ENCODE results near the gene FAM161A.

The FAM161A gene

GRCh38 chr2:61789807-61790602, 63.9 kb downstream of the FAM161A start:
- H3K27ac ChIP-seq, result no peak overlapping the region
- TF ChIP-seq, protein P1, sequence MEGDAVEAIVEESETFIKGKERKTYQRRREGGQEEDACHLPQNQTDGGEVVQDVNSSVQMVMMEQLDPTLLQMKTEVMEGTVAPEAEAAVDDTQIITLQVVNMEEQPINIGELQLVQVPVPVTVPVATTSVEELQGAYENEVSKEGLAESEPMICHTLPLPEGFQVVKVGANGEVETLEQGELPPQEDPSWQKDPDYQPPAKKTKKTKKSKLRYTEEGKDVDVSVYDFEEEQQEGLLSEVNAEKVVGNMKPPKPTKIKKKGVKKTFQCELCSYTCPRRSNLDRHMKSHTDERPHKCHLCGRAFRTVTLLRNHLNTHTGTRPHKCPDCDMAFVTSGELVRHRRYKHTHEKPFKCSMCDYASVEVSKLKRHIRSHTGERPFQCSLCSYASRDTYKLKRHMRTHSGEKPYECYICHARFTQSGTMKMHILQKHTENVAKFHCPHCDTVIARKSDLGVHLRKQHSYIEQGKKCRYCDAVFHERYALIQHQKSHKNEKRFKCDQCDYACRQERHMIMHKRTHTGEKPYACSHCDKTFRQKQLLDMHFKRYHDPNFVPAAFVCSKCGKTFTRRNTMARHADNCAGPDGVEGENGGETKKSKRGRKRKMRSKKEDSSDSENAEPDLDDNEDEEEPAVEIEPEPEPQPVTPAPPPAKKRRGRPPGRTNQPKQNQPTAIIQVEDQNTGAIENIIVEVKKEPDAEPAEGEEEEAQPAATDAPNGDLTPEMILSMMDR (IDR thresholded peaks at IDR 0.05), result no peak
- TF ChIP-seq ZFX (IDR thresholded peaks at IDR 0.05; ENCODE audit: borderline replicate concordance), result no peak

GRCh38 chr2:61787941-61788563, 65.8 kb downstream of the FAM161A start:
- H3K27ac ChIP-seq, result no peak overlapping the region
- no peak for TF ChIP-seq ZFX (IDR thresholded peaks at IDR 0.05; ENCODE audit: borderline replicate concordance)
- TF ChIP-seq, protein P1 (IDR thresholded peaks at IDR 0.05), result no peak

DNA sequence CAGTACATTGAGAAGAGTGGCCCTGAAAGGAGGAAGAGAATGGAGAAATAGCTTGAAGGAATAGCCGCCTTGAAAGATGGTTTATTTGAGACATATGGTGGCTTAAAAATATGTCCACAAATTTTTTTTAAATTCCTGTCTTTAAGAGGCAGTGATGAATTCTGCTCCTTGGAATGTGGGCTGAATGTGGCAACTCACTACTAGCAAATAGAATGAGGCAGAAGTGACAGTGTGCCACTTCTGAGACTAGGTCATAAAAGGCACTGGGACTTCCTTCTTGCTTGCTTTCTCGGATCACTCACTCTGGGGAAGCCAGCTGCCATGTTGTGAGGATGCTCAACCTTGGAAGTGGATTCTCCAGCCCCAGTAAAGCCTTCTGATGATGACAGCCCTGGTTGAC, 67.0 kb downstream of the FAM161A start:
- no peak overlapping the region for H3K27ac ChIP-seq
- TF ChIP-seq ZFX (IDR thresholded peaks at IDR 0.05; ENCODE audit: borderline replicate concordance), result no peak
- TF ChIP-seq, protein P1 (IDR thresholded peaks at IDR 0.05), result no peak

GRCh38 chr2:61785583-61785982, 68.3 kb downstream of the FAM161A start:
- no peak overlapping the region for H3K27ac ChIP-seq
- TF ChIP-seq ZFX (IDR thresholded peaks at IDR 0.05; ENCODE audit: borderline replicate concordance), result no peak
- TF ChIP-seq, protein P1 (IDR thresholded peaks at IDR 0.05), result no peak

- H3K27ac ChIP-seq, result no peak overlapping the region
- TF ChIP-seq, protein P1 (IDR thresholded peaks at IDR 0.05), result no peak
- no peak for TF ChIP-seq ZFX (IDR thresholded peaks at IDR 0.05; ENCODE audit: borderline replicate concordance)
Measured at GRCh38 chr2:61784643-61785042, 69.2 kb downstream of the FAM161A start.

DNA sequence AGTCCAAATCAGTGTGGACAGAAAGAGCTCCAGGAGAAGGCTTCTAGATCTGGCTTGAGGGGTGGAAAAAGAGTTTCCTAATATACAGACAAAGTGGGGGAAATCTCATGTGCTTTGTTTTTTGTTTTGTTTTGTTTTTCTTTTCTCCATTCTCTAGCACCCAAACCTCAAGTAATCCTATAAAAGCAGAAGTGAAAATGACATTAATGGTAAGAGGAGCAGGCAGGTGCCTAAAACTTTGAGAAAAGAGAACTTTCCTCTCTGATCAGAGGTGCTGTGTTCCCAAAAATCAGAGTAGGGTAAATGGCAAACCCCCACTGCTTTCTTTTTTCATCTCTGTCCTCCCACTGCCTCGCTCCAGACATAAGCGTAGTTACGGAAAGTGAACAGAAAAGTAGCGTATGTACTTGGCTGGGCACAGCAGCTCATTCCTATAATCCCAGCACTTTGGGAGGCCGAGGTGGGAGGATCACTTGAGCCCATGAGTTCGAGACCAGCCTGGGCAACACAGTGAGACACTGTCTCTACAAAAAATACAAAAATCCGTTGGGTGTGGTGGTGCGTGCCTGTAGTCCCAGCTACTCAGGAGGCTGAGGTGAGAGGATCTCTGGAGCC, 77.8 kb downstream of the FAM161A start:
- H3K27ac ChIP-seq, result no peak overlapping the region

More for the DNA sequence above, 77.8 kb downstream of the FAM161A start:
- TF ChIP-seq, protein P1 (IDR thresholded peaks at IDR 0.05), result no peak
- TF ChIP-seq ZFX (IDR thresholded peaks at IDR 0.05; ENCODE audit: borderline replicate concordance), result no peak
